ENCODE results near the gene NOL3.
A peak's percentile ranks its signal among the peaks of the same experiment; 100 is the strongest.

Gene NOL3

GRCh38 chr16:67202956-67203493 is 32.7 kb downstream of the NOL3 start:
- Histone ChIP-seq H3K4me1 (peaks cover 9% of the 10 kb centered on the region), H3K36me3 (peaks cover 21% of the 10 kb centered on the region), H3K27me3 (no peaks in the 10 kb centered on the region), H3K9me3 (no peaks in the 10 kb centered on the region), H3K4me3 (ENCODE audit: low read depth, low read length) (no peak overlapping the region)
- no peak for TF ChIP-seq CTCF (IDR thresholded peaks at IDR 0.05; ENCODE audit: low read depth, low read length)
- no peak for DNase-seq

GRCh38 chr16:67204076-67204475 is 33.7 kb downstream of the NOL3 start:
- no peak for TF ChIP-seq CTCF (IDR thresholded peaks at IDR 0.05; ENCODE audit: low read depth, low read length)
- H3K27me3 ChIP-seq, result no peaks in the 10 kb centered on the region
- H3K36me3 ChIP-seq, result peaks cover 15% of the 10 kb centered on the region; the same call in 1 of the 2 replicates
- H3K4me3 ChIP-seq (ENCODE audit: low read depth, low read length), result no peak overlapping the region
- peaks cover 13% of the 10 kb centered on the region for H3K4me1 ChIP-seq
- DNase-seq, result no peak
- no peaks in the 10 kb centered on the region for H3K9me3 ChIP-seq

- Histone ChIP-seq H3K4me1 (peaks cover 13% of the 10 kb centered on the region), H3K36me3 (peaks cover 10% of the 10 kb centered on the region; the same call in 1 of the 2 replicates)
Observed at GRCh38 chr16:67206129-67206837, 35.9 kb downstream of the NOL3 start.

GRCh38 chr16:67206838-67207248 is 36.5 kb downstream of the NOL3 start:
- H3K9me3 ChIP-seq, result no peaks in the 10 kb centered on the region
- H3K36me3 ChIP-seq, result peaks cover 5% of the 10 kb centered on the region; the same call in 1 of the 2 replicates
- H3K4me1 ChIP-seq, result peaks cover 13% of the 10 kb centered on the region
- TF ChIP-seq CTCF (IDR thresholded peaks at IDR 0.05; ENCODE audit: low read depth, low read length), result no peak
- no peak for DNase-seq
- no peak overlapping the region for H3K4me3 ChIP-seq (ENCODE audit: low read depth, low read length)
- no peaks in the 10 kb centered on the region for H3K27me3 ChIP-seq

More at GRCh38 chr16:67206129-67206837, 35.9 kb downstream of the NOL3 start:
- Histone ChIP-seq H3K27me3 (no peaks in the 10 kb centered on the region), H3K9me3 (no peaks in the 10 kb centered on the region), H3K4me3 (ENCODE audit: low read depth, low read length) (no peak overlapping the region)
- TF ChIP-seq CTCF (IDR thresholded peaks at IDR 0.05; ENCODE audit: low read depth, low read length), result no peak
- no peak for DNase-seq

GRCh38 chr16:67207249-67208091 is 37.1 kb downstream of the NOL3 start:
- no peaks in the 10 kb centered on the region for H3K9me3 ChIP-seq
- H3K27me3 ChIP-seq, result no peaks in the 10 kb centered on the region
- peaks cover 13% of the 10 kb centered on the region for H3K4me1 ChIP-seq
- DNase-seq, result peak; percentile 57
- no peak overlapping the region; the same call in 1 of the 2 replicates for H3K4me3 ChIP-seq (ENCODE audit: low read depth, low read length)
- TF ChIP-seq CTCF (IDR thresholded peaks at IDR 0.05; ENCODE audit: low read depth, low read length), result no peak
- H3K36me3 ChIP-seq, result no peaks in the 10 kb centered on the region; the same call in 1 of the 2 replicates

All from BE2C (cell line).